WTC11 (cell line): ENCODE measurements around the gene C22orf23. TPM values are rescaled to one million over a fixed set of nuclear protein-coding genes. Genes with fewer than 3 reads are reported as not detected.

Experiments
- ATAC-seq: fragments of 200-7000 bp; cut with Tn5 transposase; 2 replicates; pipeline ENCODE4 v1.10.0; 2021; ENCODE audit warnings: mild to moderate bottlenecking, moderate library complexity
- CTCF ChIA-PET: fragments of 300-600 bp; sonication (Branson Sonifier 250); formaldehyde crosslinking; loops from one replicate; lab custom pipeline; 2021; ENCODE audit warnings: antibody characterized with exemption; lab: Charles Lee
- POLR2A ChIA-PET: fragments of 350-600 bp; sonication (Branson Sonifier 250); formaldehyde crosslinking; loops from one replicate; lab custom pipeline; 2021; ENCODE audit warnings: antibody characterized with exemption; lab: Charles Lee
- DNase-seq: peaks from one replicate; pipeline ENCODE4 v3.0.0; 2021; ENCODE audit warnings: low spot score
- H3K27ac Mint-ChIP-seq: 2 replicates; pipeline ENCODE4 v1.8.0; 2021; ENCODE audit warnings: mixed read lengths
- H3K27me3 Mint-ChIP-seq: 2 replicates; pipeline ENCODE4 v1.8.0; 2021; ENCODE audit warnings: low read depth, mild to moderate bottlenecking, moderate library complexity, mixed read lengths
- H3K36me3 Mint-ChIP-seq: 2 replicates; pipeline ENCODE4 v1.8.0; 2021; ENCODE audit warnings: mixed read lengths
- H3K4me1 Mint-ChIP-seq: 2 replicates; pipeline ENCODE4 v1.8.0; 2022; ENCODE audit warnings: mixed read lengths
- H3K4me3 Mint-ChIP-seq: 2 replicates; pipeline ENCODE4 v1.8.0; 2021; ENCODE audit warnings: mild to moderate bottlenecking, moderate library complexity, mixed read lengths
- H3K9me3 Mint-ChIP-seq: 2 replicates; pipeline ENCODE4 v1.8.0; 2021; ENCODE audit warnings: mixed read lengths
- ATF2 ChIP-seq: sonication (generic); formaldehyde crosslinking; IDR thresholded peaks from 2 replicates; pipeline ENCODE4 v1.8.1; 2022; ENCODE audit warnings: low read depth, missing genetic modification reagents, borderline replicate concordance
- CBFB ChIP-seq: sonication (generic); formaldehyde crosslinking; IDR thresholded peaks from 2 replicates; pipeline ENCODE4 v1.8.1; 2022; ENCODE audit warnings: mild to moderate bottlenecking, low read depth, missing genetic modification reagents
- E2F1 ChIP-seq: sonication (generic); formaldehyde crosslinking; IDR thresholded peaks from 2 replicates; pipeline ENCODE4 v1.8.0; 2022; ENCODE audit warnings: mild to moderate bottlenecking, missing genetic modification reagents
- ELF4 ChIP-seq: sonication (generic); formaldehyde crosslinking; IDR thresholded peaks from 2 replicates; pipeline ENCODE4 v1.8.1; 2022; ENCODE audit warnings: low read depth, mild to moderate bottlenecking, moderate library complexity, missing genetic modification reagents
- ETV6 ChIP-seq: sonication (generic); formaldehyde crosslinking; IDR thresholded peaks from 2 replicates; pipeline ENCODE4 v1.8.1; 2022; ENCODE audit warnings: mild to moderate bottlenecking, missing genetic modification reagents
- FOXP1 ChIP-seq: sonication (generic); formaldehyde crosslinking; IDR thresholded peaks from 2 replicates; pipeline ENCODE4 v1.8.0; 2022; ENCODE audit warnings: missing genetic modification reagents, mild to moderate bottlenecking, moderate library complexity, borderline replicate concordance
- JAZF1 ChIP-seq: fragments of 250-450 bp; sonication (Bioruptor Pico); IDR thresholded peaks from 2 replicates; pipeline ENCODE4 v1.9.0; 2021; ENCODE audit warnings: moderate library complexity, mild to moderate bottlenecking, inconsistent platforms
- ZNF263 ChIP-seq: sonication (generic); formaldehyde crosslinking; IDR thresholded peaks from 2 replicates; pipeline ENCODE4 v1.8.1; 2022; ENCODE audit warnings: low read depth, mild to moderate bottlenecking, moderate library complexity, missing genetic modification reagents
- ZNF532 ChIP-seq: fragments of 250-450 bp; sonication (Bioruptor Pico); IDR thresholded peaks from 2 replicates; pipeline ENCODE4 v1.9.0; 2021; ENCODE audit warnings: mild to moderate bottlenecking, borderline replicate concordance
- total RNA-seq: library from RNA; stranded (reverse); gene quantifications from 3 replicates; pipeline ENCODE4 v1.2.3, GENCODE V29; 2021
- TF ChIP-seq, protein P1 (sequence below): sonication (generic); formaldehyde crosslinking; IDR thresholded peaks from 2 replicates; pipeline ENCODE4 v1.8.0; 2022; ENCODE audit warnings: mild to moderate bottlenecking, missing genetic modification reagents
- TF ChIP-seq, protein P2 (sequence below): sonication (generic); formaldehyde crosslinking; conservative IDR thresholded peaks from 2 replicates; pipeline ENCODE4 v1.8.1; 2023; ENCODE audit warnings: mild to moderate bottlenecking, low read depth, missing genetic modification reagents, moderate library complexity
- TF ChIP-seq, protein P3 (sequence below): sonication (generic); formaldehyde crosslinking; IDR thresholded peaks from 2 replicates; pipeline ENCODE4 v1.8.1; 2022; ENCODE audit warnings: low read depth, mild to moderate bottlenecking, moderate library complexity, missing genetic modification reagents, borderline replicate concordance

C22orf23 gene
- total RNA-seq, 1 experiment from 2014 or later, result 0.72 TPM

DNA sequence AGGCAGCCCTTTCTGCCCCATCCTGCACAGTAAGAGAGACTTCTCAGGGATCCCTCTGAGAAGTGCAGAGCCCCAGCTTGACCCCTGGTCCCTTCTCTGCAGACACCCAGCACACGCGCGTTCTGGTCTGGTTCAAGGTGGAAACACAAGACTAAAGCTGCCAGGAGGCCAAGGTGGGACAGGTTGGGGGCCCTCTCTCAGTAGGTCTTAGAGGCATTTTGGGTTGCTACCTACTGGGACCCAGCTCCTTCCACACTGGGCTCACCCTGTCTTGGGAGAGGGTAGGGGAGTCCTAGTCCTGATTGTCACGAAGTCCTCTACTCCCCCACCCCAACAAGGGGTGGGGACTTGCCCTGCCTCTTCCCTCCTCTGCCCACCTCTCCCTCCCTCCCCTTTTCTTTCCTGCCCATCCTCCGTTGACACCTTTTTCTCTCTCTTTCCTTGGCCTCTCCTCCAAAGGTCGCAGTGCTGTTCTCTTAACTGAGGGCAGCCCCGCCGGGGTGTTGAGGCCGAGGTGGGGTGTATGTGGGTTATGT, 31.7 kb upstream of the C22orf23 start (continued):
- no peak for TF ChIP-seq ZNF532 (CRISPR knock-in tag)
- TF ChIP-seq ATF2 (CRISPR knock-in tag), result no peak
- TF ChIP-seq ETV6 (CRISPR knock-in tag), result no peak
- TF ChIP-seq ELF4 (CRISPR knock-in tag), result no peak
- TF ChIP-seq, protein P1, sequence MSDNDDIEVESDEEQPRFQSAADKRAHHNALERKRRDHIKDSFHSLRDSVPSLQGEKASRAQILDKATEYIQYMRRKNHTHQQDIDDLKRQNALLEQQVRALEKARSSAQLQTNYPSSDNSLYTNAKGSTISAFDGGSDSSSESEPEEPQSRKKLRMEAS (CRISPR knock-in tag), result no peak
- no peak for TF ChIP-seq FOXP1
- TF ChIP-seq, protein P2, sequence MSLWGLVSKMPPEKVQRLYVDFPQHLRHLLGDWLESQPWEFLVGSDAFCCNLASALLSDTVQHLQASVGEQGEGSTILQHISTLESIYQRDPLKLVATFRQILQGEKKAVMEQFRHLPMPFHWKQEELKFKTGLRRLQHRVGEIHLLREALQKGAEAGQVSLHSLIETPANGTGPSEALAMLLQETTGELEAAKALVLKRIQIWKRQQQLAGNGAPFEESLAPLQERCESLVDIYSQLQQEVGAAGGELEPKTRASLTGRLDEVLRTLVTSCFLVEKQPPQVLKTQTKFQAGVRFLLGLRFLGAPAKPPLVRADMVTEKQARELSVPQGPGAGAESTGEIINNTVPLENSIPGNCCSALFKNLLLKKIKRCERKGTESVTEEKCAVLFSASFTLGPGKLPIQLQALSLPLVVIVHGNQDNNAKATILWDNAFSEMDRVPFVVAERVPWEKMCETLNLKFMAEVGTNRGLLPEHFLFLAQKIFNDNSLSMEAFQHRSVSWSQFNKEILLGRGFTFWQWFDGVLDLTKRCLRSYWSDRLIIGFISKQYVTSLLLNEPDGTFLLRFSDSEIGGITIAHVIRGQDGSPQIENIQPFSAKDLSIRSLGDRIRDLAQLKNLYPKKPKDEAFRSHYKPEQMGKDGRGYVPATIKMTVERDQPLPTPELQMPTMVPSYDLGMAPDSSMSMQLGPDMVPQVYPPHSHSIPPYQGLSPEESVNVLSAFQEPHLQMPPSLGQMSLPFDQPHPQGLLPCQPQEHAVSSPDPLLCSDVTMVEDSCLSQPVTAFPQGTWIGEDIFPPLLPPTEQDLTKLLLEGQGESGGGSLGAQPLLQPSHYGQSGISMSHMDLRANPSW (CRISPR knock-in tag), result no peak
- TF ChIP-seq CBFB (CRISPR knock-in tag), result no peak
- no peak for TF ChIP-seq JAZF1
- no peak for TF ChIP-seq E2F1 (CRISPR knock-in tag)
- TF ChIP-seq, protein P3, sequence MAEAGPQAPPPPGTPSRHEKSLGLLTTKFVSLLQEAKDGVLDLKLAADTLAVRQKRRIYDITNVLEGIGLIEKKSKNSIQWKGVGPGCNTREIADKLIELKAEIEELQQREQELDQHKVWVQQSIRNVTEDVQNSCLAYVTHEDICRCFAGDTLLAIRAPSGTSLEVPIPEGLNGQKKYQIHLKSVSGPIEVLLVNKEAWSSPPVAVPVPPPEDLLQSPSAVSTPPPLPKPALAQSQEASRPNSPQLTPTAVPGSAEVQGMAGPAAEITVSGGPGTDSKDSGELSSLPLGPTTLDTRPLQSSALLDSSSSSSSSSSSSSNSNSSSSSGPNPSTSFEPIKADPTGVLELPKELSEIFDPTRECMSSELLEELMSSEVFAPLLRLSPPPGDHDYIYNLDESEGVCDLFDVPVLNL (CRISPR knock-in tag), result no peak
- TF ChIP-seq, all 79 proteins: peak for 0

DNA sequence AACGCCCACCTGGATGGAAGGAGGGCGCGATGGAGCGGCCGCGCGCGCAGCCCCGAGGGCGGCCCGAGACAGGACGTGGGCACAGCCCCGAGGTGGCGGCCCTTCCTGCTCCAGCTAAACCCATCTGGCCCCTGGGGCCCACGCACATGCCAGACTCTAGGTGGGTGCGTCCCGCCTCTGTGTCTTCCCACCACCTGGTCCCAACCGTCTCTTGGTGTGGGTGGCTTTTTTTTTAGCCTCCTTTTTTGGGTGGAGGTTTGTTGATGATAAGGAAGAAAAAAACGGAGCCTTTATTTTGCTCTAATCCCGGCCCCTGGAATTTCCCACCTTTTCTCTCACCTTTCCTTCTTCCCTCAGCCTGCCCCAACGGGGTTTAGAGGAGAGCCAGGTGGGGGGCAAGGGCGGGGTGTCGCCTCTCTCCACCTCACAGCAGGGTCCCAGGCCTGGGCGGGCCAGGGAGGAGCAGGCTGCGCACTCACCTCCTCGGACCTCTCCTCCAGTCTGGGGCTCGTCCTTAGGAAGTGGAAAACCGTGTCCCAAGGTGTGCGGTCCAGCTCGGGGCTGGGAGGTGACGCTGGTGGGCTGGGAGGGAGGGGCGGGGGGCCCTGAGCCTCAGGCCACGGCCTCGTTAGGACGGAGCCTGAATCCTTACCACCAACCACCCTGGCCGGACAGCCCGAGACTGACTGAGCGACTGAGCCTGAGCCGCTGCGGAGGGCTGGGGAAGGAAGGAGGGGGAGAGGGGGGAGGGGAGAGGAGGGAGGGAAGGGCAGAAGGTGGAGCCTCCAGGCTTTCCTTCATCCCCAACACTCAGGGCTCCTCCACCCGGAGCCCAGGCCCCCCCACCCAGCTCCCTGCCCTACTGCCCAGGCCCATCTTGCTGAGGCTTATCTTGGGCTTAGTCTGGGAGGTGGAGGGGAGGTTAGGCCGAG, 30.7 kb upstream of the C22orf23 start, which contains the start of gene SOX10:
SOX10 (minus strand) TSS at position 696 of the 932 bp plus-strand sequence. CDS start 771 bp downstream, outside the sequence.
- Mint-ChIP-seq H3K4me1 (peaks cover 22% of the 10 kb centered on the region), H3K9me3 (no peaks in the 10 kb centered on the region), H3K27me3 (peaks cover 19% of the 10 kb centered on the region), H3K27ac (no peak within 1 kb of the TSS), H3K36me3 (no peaks in the 10 kb centered on the region), H3K4me3 (peak within 1 kb of the TSS; percentile 73)
- CTCF ChIA-PET, result interaction anchor here (0.7 to 3.3 kb wide), 21 partner anchors 10 to 392 kb away, joined by 3 to 42 read pairs (median 4); partner anchors contain the start of gene PICK1
- TF ChIP-seq ZNF263 (peak; percentile 82), ETV6 (CRISPR knock-in tag) (no peak)
- DNase-seq (peak; percentile 51), ATAC-seq (peak; percentile 57)
- POLR2A ChIA-PET, result interaction anchor here (0.6 kb wide), 1 partner anchor 9 kb away, joined by 3 read pairs; no protein-coding TSS in a partner anchor
